PFSK-1 (cell line): ENCODE data around the gene RWDD3.

Experiments
- FOXP2 ChIP-seq: optimal IDR thresholded peaks from 2 replicates; pipeline ENCODE3; 2011; ENCODE audit warnings: borderline replicate concordance, control low read depth, inconsistent platforms; ENCODE audit not compliant: insufficient read depth; ENCODE audit errors: extremely low read length, extremely low read depth
- POLR2AphosphoS5 ChIP-seq: IDR thresholded peaks from 2 replicates; pipeline ENCODE4 v1.6.1; 2012; ENCODE audit warnings: low read depth, mild to moderate bottlenecking, control low read depth, low read length, moderate library complexity
- SIN3A ChIP-seq: IDR thresholded peaks from 2 replicates; pipeline ENCODE4 v1.6.1; 2012; ENCODE audit warnings: mild to moderate bottlenecking, low read length, moderate library complexity, borderline replicate concordance; ENCODE audit not compliant: insufficient read depth
- TAF1 ChIP-seq: IDR thresholded peaks from 2 replicates; pipeline ENCODE4 v1.6.1; 2012; ENCODE audit warnings: low read length, control low read depth, borderline replicate concordance; ENCODE audit not compliant: insufficient read depth
- TF ChIP-seq, protein P1 (sequence below), 2 experiments: IDR thresholded peaks; 2 replicates each; pipeline versions ENCODE4 v1.6.1 to v1.8.0; 2011 to 2012; ENCODE audit warnings: low read depth in 2 of 2, low read length in 2 of 2, control low read depth in 1 of 2, inconsistent platforms in 1 of 2, mild to moderate bottlenecking in 1 of 2, moderate library complexity in 1 of 2; ENCODE audit not compliant: insufficient read depth in 1 of 2

Gene RWDD3

DNA sequence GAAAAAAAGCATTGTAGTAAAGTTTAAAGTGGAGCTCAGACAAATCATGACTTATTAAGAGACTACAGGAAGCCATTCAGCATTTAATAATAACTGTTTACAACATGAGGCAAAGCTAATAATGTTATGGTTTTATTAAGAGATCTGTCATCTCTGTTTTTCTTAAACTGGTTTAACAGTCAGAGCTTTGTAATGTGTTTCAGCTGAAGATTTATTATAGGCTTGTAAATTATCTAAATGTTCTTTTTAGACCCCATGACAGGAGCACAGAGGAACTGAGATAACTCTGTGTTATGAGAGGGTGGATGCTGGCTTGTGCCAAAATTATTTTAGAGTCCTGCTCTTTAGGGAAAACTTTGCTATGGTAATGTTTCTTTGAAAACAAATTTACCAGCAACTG lies 38.0 kb upstream of the RWDD3 start:
- TF ChIP-seq FOXP2: no peak
- TF ChIP-seq, protein P1, sequence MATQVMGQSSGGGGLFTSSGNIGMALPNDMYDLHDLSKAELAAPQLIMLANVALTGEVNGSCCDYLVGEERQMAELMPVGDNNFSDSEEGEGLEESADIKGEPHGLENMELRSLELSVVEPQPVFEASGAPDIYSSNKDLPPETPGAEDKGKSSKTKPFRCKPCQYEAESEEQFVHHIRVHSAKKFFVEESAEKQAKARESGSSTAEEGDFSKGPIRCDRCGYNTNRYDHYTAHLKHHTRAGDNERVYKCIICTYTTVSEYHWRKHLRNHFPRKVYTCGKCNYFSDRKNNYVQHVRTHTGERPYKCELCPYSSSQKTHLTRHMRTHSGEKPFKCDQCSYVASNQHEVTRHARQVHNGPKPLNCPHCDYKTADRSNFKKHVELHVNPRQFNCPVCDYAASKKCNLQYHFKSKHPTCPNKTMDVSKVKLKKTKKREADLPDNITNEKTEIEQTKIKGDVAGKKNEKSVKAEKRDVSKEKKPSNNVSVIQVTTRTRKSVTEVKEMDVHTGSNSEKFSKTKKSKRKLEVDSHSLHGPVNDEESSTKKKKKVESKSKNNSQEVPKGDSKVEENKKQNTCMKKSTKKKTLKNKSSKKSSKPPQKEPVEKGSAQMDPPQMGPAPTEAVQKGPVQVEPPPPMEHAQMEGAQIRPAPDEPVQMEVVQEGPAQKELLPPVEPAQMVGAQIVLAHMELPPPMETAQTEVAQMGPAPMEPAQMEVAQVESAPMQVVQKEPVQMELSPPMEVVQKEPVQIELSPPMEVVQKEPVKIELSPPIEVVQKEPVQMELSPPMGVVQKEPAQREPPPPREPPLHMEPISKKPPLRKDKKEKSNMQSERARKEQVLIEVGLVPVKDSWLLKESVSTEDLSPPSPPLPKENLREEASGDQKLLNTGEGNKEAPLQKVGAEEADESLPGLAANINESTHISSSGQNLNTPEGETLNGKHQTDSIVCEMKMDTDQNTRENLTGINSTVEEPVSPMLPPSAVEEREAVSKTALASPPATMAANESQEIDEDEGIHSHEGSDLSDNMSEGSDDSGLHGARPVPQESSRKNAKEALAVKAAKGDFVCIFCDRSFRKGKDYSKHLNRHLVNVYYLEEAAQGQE (IDR thresholded peaks at IDR 0.05; ENCODE audit: insufficient read depth in 1 of 2, low read depth in 2 of 2, low read length in 2 of 2): no peak
- TF ChIP-seq SIN3A: no peak
- no peak for TF ChIP-seq TAF1
- TF ChIP-seq POLR2AphosphoS5: no peak

- TF ChIP-seq TAF1 (no peak), SIN3A (peak; percentile 51; the same call in 1 of the 2 replicates), FOXP2 (no peak), POLR2AphosphoS5 (no peak)
- TF ChIP-seq, protein P1 (IDR thresholded peaks at IDR 0.05; ENCODE audit: insufficient read depth in 1 of 2, low read depth in 2 of 2, low read length in 2 of 2): no peak
These were observed 36.3 kb upstream of the RWDD3 start for GRCh38 chr1:95197616-95198252.

DNA sequence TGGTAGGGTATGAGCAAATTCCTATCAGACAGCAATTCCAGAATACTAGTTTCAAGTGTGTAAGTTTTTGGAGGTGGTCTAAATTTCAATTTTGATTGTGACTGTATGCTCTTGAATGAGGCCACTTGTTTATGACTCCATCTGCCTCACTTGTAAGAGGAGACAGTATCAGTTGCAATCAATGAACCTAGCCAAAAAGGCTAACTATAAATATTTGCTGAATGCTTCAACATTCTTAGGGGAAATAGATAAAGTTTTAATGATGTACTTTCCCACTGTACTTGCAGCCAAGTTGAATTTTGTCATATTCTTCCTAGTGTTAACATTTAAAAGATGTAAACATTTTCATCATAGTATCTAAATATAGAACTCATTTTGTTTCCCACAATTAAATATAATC lies 32.1 kb upstream of the RWDD3 start:
- TF ChIP-seq, protein P1 (IDR thresholded peaks at IDR 0.05; ENCODE audit: insufficient read depth in 1 of 2, low read depth in 2 of 2, low read length in 2 of 2): no peak
- TF ChIP-seq POLR2AphosphoS5 (no peak), SIN3A (no peak), FOXP2 (no peak), TAF1 (no peak)

DNA sequence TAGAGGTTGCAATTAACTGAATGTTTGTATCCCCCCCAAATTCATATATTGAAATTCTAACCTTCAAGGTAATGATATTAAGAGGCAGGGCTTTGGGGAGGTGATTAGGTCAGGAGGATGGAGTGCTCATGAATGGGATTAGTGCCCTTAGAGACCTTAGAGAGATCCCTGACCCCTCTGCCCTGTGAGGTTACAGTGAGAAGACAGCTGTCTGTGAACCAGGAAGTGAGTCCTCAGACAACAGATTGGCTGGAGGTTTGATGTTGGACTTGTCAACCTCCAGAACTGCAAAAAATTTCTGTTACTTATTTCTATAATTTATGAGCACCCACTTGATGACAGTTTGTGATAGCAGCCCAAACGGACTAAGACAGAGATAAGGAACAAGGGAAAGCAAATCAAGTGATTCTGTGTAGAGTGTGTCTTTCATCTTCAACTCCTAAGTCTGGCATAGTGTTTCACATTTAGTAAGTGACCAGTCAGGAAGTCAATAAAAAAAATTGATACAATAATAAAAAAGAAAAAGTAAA lies 30.0 kb upstream of the RWDD3 start:
- TF ChIP-seq FOXP2 (no peak), SIN3A (no peak), TAF1 (no peak), POLR2AphosphoS5 (no peak)
- TF ChIP-seq, protein P1 (IDR thresholded peaks at IDR 0.05; ENCODE audit: insufficient read depth in 1 of 2, low read depth in 2 of 2, low read length in 2 of 2): no peak
